Endothelial cell (in vitro differentiated cells): ENCODE results near the gene EPOP. TPM values are rescaled to one million over a fixed set of nuclear protein-coding genes. Genes with fewer than 3 reads are reported as not detected.
A peak's percentile ranks its signal among the peaks of the same experiment; 100 is the strongest.

Experiments used
- DNase-seq: peaks from one replicate; pipeline ENCODE4 v3.0.0; 2021; ENCODE audit warnings: low spot score
- H3K27ac Mint-ChIP-seq: one replicate; pipeline ENCODE4 v1.8.0; 2021; ENCODE audit warnings: mixed read lengths, inconsistent platforms; ENCODE audit not compliant: unreplicated experiment
- H3K27me3 Mint-ChIP-seq: one replicate; pipeline ENCODE4 v1.8.0; 2021; ENCODE audit warnings: mild to moderate bottlenecking, moderate library complexity, mixed read lengths, inconsistent platforms; ENCODE audit not compliant: unreplicated experiment
- H3K36me3 Mint-ChIP-seq: one replicate; pipeline ENCODE4 v1.8.0; 2021; ENCODE audit warnings: mild to moderate bottlenecking, low read depth, mixed read lengths, inconsistent platforms; ENCODE audit not compliant: unreplicated experiment
- H3K4me1 Mint-ChIP-seq: one replicate; pipeline ENCODE4 v1.8.0; 2021; ENCODE audit warnings: mild to moderate bottlenecking, mixed read lengths, inconsistent platforms; ENCODE audit not compliant: unreplicated experiment
- H3K4me3 Mint-ChIP-seq: one replicate; pipeline ENCODE4 v1.8.0; 2021; ENCODE audit warnings: mild to moderate bottlenecking, mixed read lengths, inconsistent platforms; ENCODE audit not compliant: unreplicated experiment
- H3K9me3 Mint-ChIP-seq: one replicate; pipeline ENCODE4 v1.8.0; 2021; ENCODE audit warnings: mixed read lengths, inconsistent platforms; ENCODE audit not compliant: unreplicated experiment
- CTCF ChIP-seq: fragments of 200-600 bp; sonication (generic); IDR thresholded peaks from one replicate; pipeline ENCODE4 v1.5.0; 2021; ENCODE audit warnings: antibody characterized with exemption; ENCODE audit not compliant: unreplicated experiment
- total RNA-seq: library from RNA; stranded (reverse); fragmentation: NEBNext Ultra II Directional; extraction: Animal tissue kit (Norgen Biotek cat#: 25700); gene quantifications from one replicate; pipeline ENCODE4 v1.2.1, GENCODE V29; 2021; ENCODE audit not compliant: unreplicated experiment

EPOP gene
- total RNA-seq, 1 donor from 2014 or later, result 1.3 TPM

DNA sequence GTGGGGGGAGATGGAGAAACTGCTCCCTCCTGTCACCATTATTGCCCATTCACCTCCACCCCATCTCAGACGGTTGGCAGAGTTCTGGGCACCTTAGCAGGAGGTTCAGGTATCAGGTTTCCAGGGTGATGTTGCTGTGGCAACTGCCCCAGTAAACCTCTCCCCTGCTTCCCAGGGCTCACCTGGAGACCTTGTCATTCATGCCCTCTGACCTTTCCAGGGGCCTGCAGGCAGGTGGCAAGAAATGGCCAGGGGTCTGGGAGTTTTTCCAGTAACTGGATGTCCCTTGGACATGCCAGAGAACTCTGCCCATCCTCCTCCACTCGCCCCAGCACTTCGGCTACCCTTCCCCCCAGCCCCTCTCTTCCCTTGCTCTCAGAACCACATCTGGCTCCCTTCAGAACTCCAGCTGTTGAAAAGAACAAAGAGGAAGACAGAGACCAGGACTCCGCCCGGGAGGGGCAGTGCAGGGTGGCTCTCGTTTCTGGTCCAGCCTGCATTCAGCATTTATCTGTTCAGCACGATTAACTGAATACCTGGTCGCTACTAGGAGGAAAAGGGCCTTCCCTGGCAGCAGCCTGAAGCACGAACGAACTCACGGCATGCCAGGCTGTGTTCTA, 38.8 kb upstream of the EPOP start:
- peaks cover 13% of the 10 kb centered on the region for H3K4me1 Mint-ChIP-seq
- H3K36me3 Mint-ChIP-seq, result peaks cover 19% of the 10 kb centered on the region
- no peak for TF ChIP-seq CTCF
- peaks cover 11% of the 10 kb centered on the region for H3K27me3 Mint-ChIP-seq
- H3K9me3 Mint-ChIP-seq, result no peaks in the 10 kb centered on the region
- DNase-seq, result no peak
- no peak overlapping the region for H3K4me3 Mint-ChIP-seq
- no peak overlapping the region for H3K27ac Mint-ChIP-seq

DNA sequence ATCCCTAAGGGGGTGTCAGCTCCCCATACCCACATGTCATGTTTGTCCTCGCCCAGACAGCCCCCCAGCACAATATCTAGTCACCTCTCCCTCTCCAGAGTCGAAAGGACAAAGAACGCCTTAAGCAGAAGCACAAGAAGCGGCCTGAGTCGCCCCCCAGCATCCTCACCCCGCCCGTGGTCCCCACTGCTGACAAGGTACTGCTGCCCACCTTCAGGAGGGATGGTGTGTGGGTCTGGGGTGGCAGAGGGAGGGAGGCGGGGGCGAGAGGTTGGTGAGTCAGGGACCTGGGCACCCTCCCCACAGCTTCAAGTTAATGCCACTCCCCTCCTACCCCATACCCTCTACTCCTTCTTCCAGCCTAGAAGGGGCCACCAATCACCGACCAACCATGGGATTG, 37.8 kb upstream of the EPOP start:
- TF ChIP-seq CTCF, result no peak
- Mint-ChIP-seq H3K27ac (no peak overlapping the region), H3K4me3 (no peak overlapping the region), H3K27me3 (peaks cover 11% of the 10 kb centered on the region), H3K9me3 (no peaks in the 10 kb centered on the region), H3K36me3 (peaks cover 19% of the 10 kb centered on the region), H3K4me1 (peaks cover 18% of the 10 kb centered on the region)
- DNase-seq, result no peak

DNA sequence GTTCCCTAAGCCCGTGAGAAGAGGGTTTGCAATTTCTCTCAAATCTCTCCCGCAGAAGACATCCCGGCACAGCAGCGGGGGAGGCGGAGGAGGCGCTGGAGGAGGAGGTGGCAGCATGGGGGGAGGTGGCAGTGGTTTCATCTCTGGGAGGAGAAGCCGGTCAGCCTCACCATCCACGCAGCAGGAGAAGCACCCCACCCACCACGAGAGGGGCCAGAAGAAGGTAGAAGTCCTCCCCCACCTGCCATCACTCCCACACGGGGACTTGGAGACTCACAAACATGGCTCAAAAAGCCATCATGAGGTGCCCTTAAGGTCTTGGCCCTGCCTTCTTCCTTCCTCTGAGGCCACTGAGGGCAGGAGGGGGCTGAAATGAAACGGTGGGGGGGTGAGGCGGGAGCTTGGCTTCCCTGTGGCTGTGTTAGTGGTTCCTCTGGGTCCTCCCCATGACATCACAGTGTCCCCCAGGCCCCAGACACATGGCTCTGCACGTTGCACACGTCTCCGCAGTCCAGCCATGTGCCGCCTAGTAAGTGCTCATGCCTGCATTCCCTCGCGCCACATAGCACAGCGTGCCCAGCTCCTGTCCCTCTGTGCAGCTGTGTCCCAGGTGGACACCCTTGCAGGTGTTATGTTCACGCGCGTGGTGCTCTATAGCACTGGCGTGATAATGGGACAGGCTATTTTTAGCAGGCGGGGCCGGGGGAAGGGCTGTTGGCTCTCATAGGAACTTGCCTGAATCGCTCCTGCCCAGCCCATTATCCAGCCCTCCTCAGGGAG, 37.2 kb upstream of the EPOP start:
- Mint-ChIP-seq H3K27ac (no peak overlapping the region), H3K36me3 (peaks cover 22% of the 10 kb centered on the region), H3K4me3 (no peak overlapping the region), H3K4me1 (peaks cover 24% of the 10 kb centered on the region), H3K27me3 (peaks cover 14% of the 10 kb centered on the region), H3K9me3 (no peaks in the 10 kb centered on the region)
- DNase-seq, result no peak
- TF ChIP-seq CTCF, result no peak

DNA sequence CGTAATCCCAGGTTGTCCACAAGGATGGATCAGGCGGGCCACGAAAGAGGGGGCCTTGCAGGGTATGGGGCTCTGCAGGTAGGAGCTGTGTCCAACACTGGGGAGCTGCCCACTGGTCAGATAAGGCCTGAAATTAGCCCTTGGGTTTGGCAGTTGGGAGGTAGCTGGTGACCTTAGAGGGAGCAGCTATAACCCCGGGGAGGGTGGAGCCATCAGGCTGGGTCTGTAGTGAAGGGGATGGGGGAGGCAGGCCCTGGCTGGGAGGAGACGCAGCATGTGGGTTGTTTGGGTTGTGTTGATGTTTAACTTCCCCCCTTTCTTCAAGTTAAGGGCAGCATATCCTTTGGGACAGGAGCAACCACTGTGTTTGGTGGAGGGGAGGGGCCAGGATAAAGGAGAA, 36.2 kb upstream of the EPOP start:
- no peak for TF ChIP-seq CTCF
- peaks cover 23% of the 10 kb centered on the region for H3K36me3 Mint-ChIP-seq
- peaks cover 31% of the 10 kb centered on the region for H3K4me1 Mint-ChIP-seq
- H3K9me3 Mint-ChIP-seq, result no peaks in the 10 kb centered on the region
- H3K27me3 Mint-ChIP-seq, result peaks cover 19% of the 10 kb centered on the region
- no peak overlapping the region for H3K27ac Mint-ChIP-seq
- no peak for DNase-seq
- peak overlapping the region; percentile 59 for H3K4me3 Mint-ChIP-seq

GRCh38 chr17:38710604-38710962, 35.8 kb upstream of the EPOP start:
- Mint-ChIP-seq H3K4me3 (peak overlapping the region; percentile 59), H3K27me3 (peaks cover 18% of the 10 kb centered on the region), H3K27ac (no peak overlapping the region), H3K4me1 (peaks cover 27% of the 10 kb centered on the region), H3K9me3 (no peaks in the 10 kb centered on the region), H3K36me3 (peaks cover 23% of the 10 kb centered on the region)
- no peak for TF ChIP-seq CTCF
- DNase-seq, result no peak
